IMR-90 (cell line): ENCODE data around the gene SEL1L. TPM values are rescaled to one million over a fixed set of nuclear protein-coding genes. Genes with fewer than 3 reads are reported as not detected.

ENCODE experiments used
- ATAC-seq: fragments of 200-7000 bp; cut with Tn5 transposase; 2 replicates; pipeline ENCODE4 v1.9.1; 2020; ENCODE audit warnings: low read depth, mild to moderate bottlenecking, moderate library complexity
- BruUV-seq: library from RNA; stranded (reverse); fragments of 400-500 nt; replicated peaks from 2 replicates; lab custom pipeline; 2021; lab: Mats Ljungman, UMichigan
- CTCF ChIA-PET: fragments of 300-600 bp; formaldehyde crosslinking; extraction: SDS; loops from one replicate; lab custom pipeline; 2021; ENCODE audit warnings: antibody characterized with exemption; lab: Yijun Ruan, JAX
- POLR2A ChIA-PET: fragments of 300-600 bp; sonication (Branson Sonifier 250); formaldehyde crosslinking; loops from one replicate; lab custom pipeline; 2022; ENCODE audit warnings: antibody characterized with exemption; ENCODE audit not compliant: unreplicated experiment; lab: Charles Lee
- DNase-seq: peaks from one replicate; pipeline ENCODE4 v3.0.0; 2013
- H2AFZ ChIP-seq: replicated peaks from 2 replicates; pipeline ENCODE3; 2013; ENCODE audit warnings: low read length, mild to moderate bottlenecking; ENCODE audit not compliant: poor library complexity
- H2AK5ac ChIP-seq: 2 replicates; pipeline ENCODE4 v1.6.1; 2013; ENCODE audit warnings: low read depth, low read length, inconsistent platforms
- H2AK9ac ChIP-seq: replicated peaks from 2 replicates; pipeline ENCODE3; 2013; ENCODE audit warnings: mild to moderate bottlenecking, low read depth, low read length, moderate library complexity; ENCODE audit not compliant: poor library complexity
- H2BK120ac ChIP-seq: 2 replicates; pipeline ENCODE4 v1.6.1; 2013; ENCODE audit warnings: low read depth, low read length, inconsistent platforms
- H2BK15ac ChIP-seq: 3 replicates; pipeline ENCODE4 v1.6.1; 2013; ENCODE audit warnings: low read depth, low read length, inconsistent platforms
- H2BK20ac ChIP-seq: 2 replicates; pipeline ENCODE4 v1.6.1; 2013; ENCODE audit warnings: low read depth, mild to moderate bottlenecking, inconsistent platforms, low read length, moderate library complexity
- H2BK5ac ChIP-seq: 2 replicates; pipeline ENCODE4 v1.6.1; 2013; ENCODE audit warnings: mild to moderate bottlenecking, low read depth, low read length, inconsistent platforms; ENCODE audit not compliant: poor library complexity, severe bottlenecking
- H3K14ac ChIP-seq: replicated peaks from 2 replicates; pipeline ENCODE4 v1.6.1; 2013; ENCODE audit warnings: low read depth, low read length, inconsistent platforms
- H3K18ac ChIP-seq: 2 replicates; pipeline ENCODE4 v1.6.1; 2013; ENCODE audit warnings: low read depth, low read length, control low read depth
- H3K23ac ChIP-seq: 2 replicates; pipeline ENCODE4 v1.6.1; 2013; ENCODE audit warnings: low read depth, low read length, inconsistent platforms
- H3K27ac ChIP-seq: 2 replicates; pipeline ENCODE4 v1.5.1; 2013; ENCODE audit warnings: mild to moderate bottlenecking, control low read depth, low read length; ENCODE audit not compliant: insufficient read depth
- H3K27me3 ChIP-seq: 2 replicates; pipeline ENCODE4 v1.6.1; 2013; ENCODE audit warnings: low read length; ENCODE audit not compliant: control insufficient read depth, insufficient read depth
- H3K36me3 ChIP-seq: 2 replicates; pipeline ENCODE4 v1.6.1; 2013; ENCODE audit warnings: low read length, mixed read lengths; ENCODE audit not compliant: control insufficient read depth, insufficient read depth
- H3K4ac ChIP-seq: 2 replicates; pipeline ENCODE4 v1.6.1; 2013; ENCODE audit warnings: low read depth, low read length, inconsistent platforms
- H3K4me1 ChIP-seq: 2 replicates; pipeline ENCODE4 v1.6.1; 2013; ENCODE audit warnings: low read length, mixed read lengths; ENCODE audit not compliant: control insufficient read depth, insufficient read depth
- H3K4me2 ChIP-seq: 2 replicates; pipeline ENCODE4 v1.6.1; 2013; ENCODE audit warnings: low read depth, mild to moderate bottlenecking, control low read depth, low read length, moderate library complexity
- H3K4me3 ChIP-seq: 2 replicates; pipeline ENCODE4 v1.5.1; 2013; ENCODE audit warnings: low read depth, mild to moderate bottlenecking, control low read depth, low read length, moderate library complexity; ENCODE audit not compliant: insufficient read depth
- H3K56ac ChIP-seq: 2 replicates; pipeline ENCODE4 v1.6.1; 2013; ENCODE audit warnings: low read length, inconsistent platforms; ENCODE audit not compliant: insufficient read depth; ENCODE audit errors: extremely low read depth
- H3K79me1 ChIP-seq, 2 experiments: 2 replicates each; pipeline ENCODE4 v1.6.1; 2013; ENCODE audit warnings: low read length in 2 of 2, inconsistent platforms in 1 of 2, low read depth in 1 of 2
- H3K9ac ChIP-seq: 2 replicates; pipeline ENCODE4 v1.6.1; 2013; ENCODE audit warnings: low read depth, low read length, control low read depth
- H3K9me1 ChIP-seq: 2 replicates; pipeline ENCODE4 v1.6.1; 2013; ENCODE audit warnings: low read length, inconsistent platforms; ENCODE audit not compliant: insufficient read depth
- H3K9me3 ChIP-seq: 2 replicates; pipeline ENCODE4 v1.6.1; 2013; ENCODE audit warnings: low read length; ENCODE audit not compliant: control insufficient read depth, insufficient read depth
- H4K20me1 ChIP-seq: 2 replicates; pipeline ENCODE4 v1.6.1; 2013; ENCODE audit warnings: low read length, inconsistent platforms; ENCODE audit not compliant: insufficient read depth
- H4K5ac ChIP-seq: 2 replicates; pipeline ENCODE4 v1.6.1; 2013; ENCODE audit warnings: mild to moderate bottlenecking, low read depth, low read length, control low read depth
- H4K8ac ChIP-seq, 2 experiments: 2 replicates each; pipeline ENCODE4 v1.6.1; 2013; ENCODE audit warnings: low read depth in 2 of 2, low read length in 2 of 2, control low read depth in 1 of 2, inconsistent platforms in 1 of 2
- H4K91ac ChIP-seq: 2 replicates; pipeline ENCODE4 v1.6.1; 2013; ENCODE audit warnings: low read depth, low read length, inconsistent platforms; ENCODE audit not compliant: insufficient read depth
- BHLHE40 ChIP-seq: fragments of 150-350 bp; IDR thresholded peaks from 2 replicates; pipeline ENCODE4 v1.6.1; 2016; ENCODE audit warnings: mild to moderate bottlenecking, low read depth, low read length
- CHD1 ChIP-seq: IDR thresholded peaks from 2 replicates; pipeline ENCODE4 v1.6.1; 2012; ENCODE audit warnings: low read depth, low read length, improper control_type of control experiment
- ELK1 ChIP-seq: fragments of 150-350 bp; IDR thresholded peaks from 2 replicates; pipeline ENCODE4 v1.6.1; 2016; ENCODE audit warnings: low read depth, mild to moderate bottlenecking, low read length, moderate library complexity, borderline replicate concordance
- FOS ChIP-seq: fragments of 150-350 bp; IDR thresholded peaks from 2 replicates; pipeline ENCODE4 v1.6.1; 2016; ENCODE audit warnings: low read depth, low read length
- MXI1 ChIP-seq: IDR thresholded peaks from 2 replicates; pipeline ENCODE4 v1.6.1; 2012; ENCODE audit warnings: low read depth, mild to moderate bottlenecking, low read length, moderate library complexity, borderline replicate concordance
- NFE2L2 ChIP-seq: fragments of 150-350 bp; IDR thresholded peaks from 2 replicates; pipeline ENCODE4 v1.6.1; 2016; ENCODE audit warnings: low read depth, mild to moderate bottlenecking, low read length
- RCOR1 ChIP-seq: IDR thresholded peaks from 2 replicates; pipeline ENCODE4 v1.6.1; 2012; ENCODE audit warnings: mild to moderate bottlenecking, low read length, improper control_type of control experiment; ENCODE audit not compliant: insufficient replicate concordance
- RFX5 ChIP-seq: IDR thresholded peaks from 2 replicates; pipeline ENCODE4 v1.8.0; 2012; ENCODE audit warnings: low read depth, mild to moderate bottlenecking, low read length, moderate library complexity
- WGBS, 2 experiments: methylation state at CpG; one replicate each; pipeline versions ENCODE4 v1.1.5 to v1.1.7; 2013; ENCODE audit warnings: missing lambda C conversion rate in 2 of 2; ENCODE audit not compliant: insufficient read length in 1 of 2; ENCODE audit errors: extremely low coverage in 2 of 2; 5-methylcytosine and 5-hydroxymethylcytosine counted together
- dilution Hi-C: fragments of 300-500 bp; cut with HindIII; formaldehyde crosslinking; loops from one replicate; pipeline ENCODE4 v1.14.3; 2018; ENCODE audit warnings: low sequenced_read_pairs; ENCODE audit not compliant: unreplicated experiment
- in situ Hi-C: fragments of 300-500 bp; cut with MboI; formaldehyde crosslinking; loops from 3 replicates; pipeline ENCODE4 v1.14.3; 2019; ENCODE audit warnings: low sequenced_read_pairs, inconsistent platforms, mixed read lengths
- intact Hi-C: fragments of 100-400 bp; cut with micrococcal nuclease; formaldehyde crosslinking; loops from 2 replicates; pipeline ENCODE4 v1.10.0; 2022
- polyA plus RNA-seq, 3 experiments: library from polyadenylated mRNA; depleted of rRNA; stranded (reverse); fragments of >200 nt; gene quantifications; 2 replicates each; pipeline ENCODE4 v1.2.3, GENCODE V29; 2012; ENCODE audit warnings: low replicate concordance in 1 of 3
- total RNA-seq: library from RNA; depleted of rRNA; stranded (reverse); fragments of >200 nt; gene quantifications from 2 replicates; pipeline ENCODE4 v1.2.3, GENCODE V29; 2012
- TF ChIP-seq, protein P1 (sequence below): conservative IDR thresholded peaks from 2 replicates; pipeline ENCODE4 v1.5.1; 2012; ENCODE audit warnings: mild to moderate bottlenecking, low read depth, low read length, improper control_type of control experiment

Gene SEL1L
- total and polyA plus RNA-seq, 2 of the 4 experiments (the other 2 are of a cell fraction): 21.0 to 62.4 TPM

DNA sequence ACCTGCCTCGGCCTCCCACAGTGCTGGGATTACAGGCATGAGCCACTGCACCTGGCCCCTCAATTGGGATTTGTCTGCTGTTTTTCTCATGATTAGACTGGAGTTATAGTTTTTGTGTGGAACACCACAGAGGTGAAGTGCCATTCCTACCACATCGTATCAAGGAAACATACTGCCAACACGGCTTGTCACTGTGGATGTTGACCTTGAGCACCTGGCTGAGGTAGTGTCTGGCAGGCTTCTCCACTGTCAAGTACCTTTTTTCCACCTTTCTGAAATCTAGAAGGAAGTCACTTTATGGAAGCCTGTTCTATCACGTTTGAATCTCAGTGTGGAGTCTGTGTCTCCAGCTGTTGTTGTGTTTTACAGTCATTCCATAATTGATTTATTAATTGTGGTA lies 21.4 kb upstream of the SEL1L start:
- ATAC-seq: no peak
- H2AFZ ChIP-seq: no peak overlapping the region
- no peaks in the 10 kb centered on the region for H3K27me3 ChIP-seq
- no peak overlapping the region for H4K91ac ChIP-seq
- no peak overlapping the region for H3K4me2 ChIP-seq
- H4K5ac ChIP-seq: no peak overlapping the region
- no peak overlapping the region for H4K8ac ChIP-seq
- H3K9me3 ChIP-seq: no peaks in the 10 kb centered on the region
- H2AK9ac ChIP-seq: no peak overlapping the region
- DNase-seq: no peak
- no peaks in the 10 kb centered on the region for H3K79me1 ChIP-seq
- no peak overlapping the region for H2BK15ac ChIP-seq
- no peak overlapping the region for H3K4me3 ChIP-seq
- BruUV-seq: no TSS peak
- no peaks in the 10 kb centered on the region for H3K36me3 ChIP-seq
- H3K9ac ChIP-seq: no peak overlapping the region
- TF ChIP-seq ELK1: no peak
- TF ChIP-seq FOS: no peak
- no peak for TF ChIP-seq RFX5
- no peak for TF ChIP-seq CHD1
- TF ChIP-seq NFE2L2: no peak
- TF ChIP-seq, protein P1, sequence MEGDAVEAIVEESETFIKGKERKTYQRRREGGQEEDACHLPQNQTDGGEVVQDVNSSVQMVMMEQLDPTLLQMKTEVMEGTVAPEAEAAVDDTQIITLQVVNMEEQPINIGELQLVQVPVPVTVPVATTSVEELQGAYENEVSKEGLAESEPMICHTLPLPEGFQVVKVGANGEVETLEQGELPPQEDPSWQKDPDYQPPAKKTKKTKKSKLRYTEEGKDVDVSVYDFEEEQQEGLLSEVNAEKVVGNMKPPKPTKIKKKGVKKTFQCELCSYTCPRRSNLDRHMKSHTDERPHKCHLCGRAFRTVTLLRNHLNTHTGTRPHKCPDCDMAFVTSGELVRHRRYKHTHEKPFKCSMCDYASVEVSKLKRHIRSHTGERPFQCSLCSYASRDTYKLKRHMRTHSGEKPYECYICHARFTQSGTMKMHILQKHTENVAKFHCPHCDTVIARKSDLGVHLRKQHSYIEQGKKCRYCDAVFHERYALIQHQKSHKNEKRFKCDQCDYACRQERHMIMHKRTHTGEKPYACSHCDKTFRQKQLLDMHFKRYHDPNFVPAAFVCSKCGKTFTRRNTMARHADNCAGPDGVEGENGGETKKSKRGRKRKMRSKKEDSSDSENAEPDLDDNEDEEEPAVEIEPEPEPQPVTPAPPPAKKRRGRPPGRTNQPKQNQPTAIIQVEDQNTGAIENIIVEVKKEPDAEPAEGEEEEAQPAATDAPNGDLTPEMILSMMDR: no peak
- TF ChIP-seq BHLHE40: no peak
- no peak for TF ChIP-seq MXI1
- no peak for TF ChIP-seq RCOR1
- H2AK5ac ChIP-seq: no peak overlapping the region
- no peaks in the 10 kb centered on the region for H3K9me1 ChIP-seq
- H3K56ac ChIP-seq: no peak overlapping the region
- no peak overlapping the region for H2BK120ac ChIP-seq
- no peak overlapping the region for H3K4ac ChIP-seq
- no peaks in the 10 kb centered on the region for H3K4me1 ChIP-seq
- H3K23ac ChIP-seq: no peak overlapping the region
- intact Hi-C loops (no loop called here), in situ Hi-C loops (no loop called here), dilution Hi-C loops (no loop called here)
- H2BK5ac ChIP-seq: no peak overlapping the region
- H3K18ac ChIP-seq: no peak overlapping the region
- POLR2A ChIA-PET: no interaction called here
- CTCF ChIA-PET: no interaction called here
- no CpG with 5 or more reads among the region's 4 CpGs for WGBS, 2 experiments
- H3K14ac ChIP-seq: no peak overlapping the region
- H3K27ac ChIP-seq: no peak overlapping the region
- no peaks in the 10 kb centered on the region for H4K20me1 ChIP-seq
- no peak overlapping the region for H2BK20ac ChIP-seq
